WERI-Rb-1 (cell line): ENCODE results near the gene GRIK4.

ENCODE experiments used
- DNase-seq: peaks from one replicate; pipeline ENCODE4 v3.0.0-alpha.2; 2020
- H3K27ac ChIP-seq: fragments of 250-450 bp; sonication (Bioruptor Pico); 2 replicates; pipeline ENCODE4 v1.5.1; 2020; ENCODE audit warnings: mild to moderate bottlenecking, moderate library complexity
- H3K27me3 ChIP-seq: fragments of 250-450 bp; sonication (Bioruptor Pico); 2 replicates; pipeline ENCODE4 v1.5.1; 2021; ENCODE audit warnings: mild to moderate bottlenecking, low read depth, moderate library complexity; ENCODE audit not compliant: insufficient read depth, severe bottlenecking
- H3K36me3 ChIP-seq: fragments of 250-450 bp; sonication (Bioruptor Pico); 2 replicates; pipeline ENCODE4 v1.5.1; 2020; ENCODE audit warnings: mild to moderate bottlenecking, moderate library complexity
- H3K4me3 ChIP-seq: 2 replicates; pipeline ENCODE4 v1.5.1; 2011; ENCODE audit warnings: low read depth, mild to moderate bottlenecking, control low read depth, low read length
- H3K9me3 ChIP-seq: fragments of 250-450 bp; sonication (Bioruptor Pico); 2 replicates; pipeline ENCODE4 v1.5.1; 2021; ENCODE audit warnings: mild to moderate bottlenecking, moderate library complexity; ENCODE audit not compliant: severe bottlenecking
- TF ChIP-seq, protein P1 (sequence below): IDR thresholded peaks from 2 replicates; pipeline ENCODE4 v1.5.1; 2011; ENCODE audit warnings: low read depth, mild to moderate bottlenecking, control low read depth, inconsistent platforms, low read length

Gene GRIK4

DNA sequence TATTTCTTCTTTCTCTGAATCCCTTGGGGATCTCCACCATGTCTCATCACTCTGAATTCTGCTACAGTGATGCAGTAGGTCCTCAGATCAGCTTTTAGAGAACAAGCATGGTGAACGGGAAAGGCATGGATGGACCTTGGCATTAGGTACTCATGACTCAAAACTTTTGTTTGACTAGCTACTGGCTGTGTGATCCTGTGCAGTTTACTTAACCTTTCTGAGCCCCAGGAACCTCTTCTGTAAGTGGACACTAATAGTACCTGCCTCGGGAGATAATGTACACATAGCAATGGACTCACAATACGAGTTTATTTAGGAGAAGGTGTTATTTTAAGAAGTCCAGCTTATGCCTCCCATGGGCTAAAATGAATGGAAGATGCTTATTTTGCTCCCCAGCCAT lies 327.7 kb downstream of the GRIK4 start:
- H3K27me3 ChIP-seq: no peaks in the 10 kb centered on the region
- no peak overlapping the region for H3K4me3 ChIP-seq
- TF ChIP-seq, protein P1, sequence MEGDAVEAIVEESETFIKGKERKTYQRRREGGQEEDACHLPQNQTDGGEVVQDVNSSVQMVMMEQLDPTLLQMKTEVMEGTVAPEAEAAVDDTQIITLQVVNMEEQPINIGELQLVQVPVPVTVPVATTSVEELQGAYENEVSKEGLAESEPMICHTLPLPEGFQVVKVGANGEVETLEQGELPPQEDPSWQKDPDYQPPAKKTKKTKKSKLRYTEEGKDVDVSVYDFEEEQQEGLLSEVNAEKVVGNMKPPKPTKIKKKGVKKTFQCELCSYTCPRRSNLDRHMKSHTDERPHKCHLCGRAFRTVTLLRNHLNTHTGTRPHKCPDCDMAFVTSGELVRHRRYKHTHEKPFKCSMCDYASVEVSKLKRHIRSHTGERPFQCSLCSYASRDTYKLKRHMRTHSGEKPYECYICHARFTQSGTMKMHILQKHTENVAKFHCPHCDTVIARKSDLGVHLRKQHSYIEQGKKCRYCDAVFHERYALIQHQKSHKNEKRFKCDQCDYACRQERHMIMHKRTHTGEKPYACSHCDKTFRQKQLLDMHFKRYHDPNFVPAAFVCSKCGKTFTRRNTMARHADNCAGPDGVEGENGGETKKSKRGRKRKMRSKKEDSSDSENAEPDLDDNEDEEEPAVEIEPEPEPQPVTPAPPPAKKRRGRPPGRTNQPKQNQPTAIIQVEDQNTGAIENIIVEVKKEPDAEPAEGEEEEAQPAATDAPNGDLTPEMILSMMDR: no peak
- H3K27ac ChIP-seq: no peak overlapping the region
- H3K36me3 ChIP-seq: no peaks in the 10 kb centered on the region
- no peak for DNase-seq
- H3K9me3 ChIP-seq: no peaks in the 10 kb centered on the region

DNA sequence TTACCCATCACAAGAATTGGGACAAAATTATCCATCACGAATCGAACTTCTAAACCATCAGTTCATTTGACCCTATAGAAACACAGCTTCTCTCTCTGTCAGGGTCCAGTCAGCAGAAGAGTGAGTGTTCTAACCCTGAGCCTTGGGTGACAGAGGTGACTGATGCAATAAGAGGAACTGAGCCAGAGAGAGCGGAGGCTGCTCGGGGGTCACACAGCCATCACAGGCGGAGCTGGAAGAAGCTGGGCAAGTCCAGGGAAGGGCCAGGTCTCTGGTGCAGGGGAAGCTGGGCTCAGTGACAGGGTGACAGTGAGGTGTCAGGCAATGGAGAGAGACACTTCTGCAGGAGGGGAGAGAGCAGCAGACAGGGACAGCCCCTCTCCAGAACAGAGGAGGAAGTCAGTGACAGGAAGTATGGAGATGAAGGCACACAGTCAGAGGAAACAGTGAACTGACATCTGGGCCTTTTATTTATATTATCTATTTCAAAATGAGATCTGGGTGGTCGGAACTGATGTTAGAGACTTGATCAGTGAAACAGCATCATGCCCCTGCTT lies 328.4 kb downstream of the GRIK4 start:
- H3K36me3 ChIP-seq: no peaks in the 10 kb centered on the region
- no peaks in the 10 kb centered on the region for H3K9me3 ChIP-seq
- no peak overlapping the region for H3K4me3 ChIP-seq
- no peak overlapping the region for H3K27ac ChIP-seq
- DNase-seq: no peak
- TF ChIP-seq, protein P1: no peak
- no peaks in the 10 kb centered on the region for H3K27me3 ChIP-seq

GRCh38 chr11:120840661-120841060 lies 329.1 kb downstream of the GRIK4 start:
- H3K27me3 ChIP-seq: no peaks in the 10 kb centered on the region
- H3K9me3 ChIP-seq: no peaks in the 10 kb centered on the region
- no peak overlapping the region for H3K4me3 ChIP-seq
- H3K36me3 ChIP-seq: no peaks in the 10 kb centered on the region
- H3K27ac ChIP-seq: no peak overlapping the region
- DNase-seq: no peak
- TF ChIP-seq, protein P1: no peak

- no peak overlapping the region for H3K27ac ChIP-seq
- DNase-seq: no peak
- no peaks in the 10 kb centered on the region for H3K36me3 ChIP-seq
- TF ChIP-seq, protein P1: no peak
- no peaks in the 10 kb centered on the region for H3K27me3 ChIP-seq
- no peaks in the 10 kb centered on the region for H3K9me3 ChIP-seq
- no peak overlapping the region for H3K4me3 ChIP-seq
These were observed 329.5 kb downstream of the GRIK4 start for GRCh38 chr11:120841074-120841473.

- H3K27ac ChIP-seq: no peak overlapping the region; the same call in 1 of the 2 replicates
- no peak overlapping the region for H3K4me3 ChIP-seq
- H3K27me3 ChIP-seq: no peaks in the 10 kb centered on the region
- H3K9me3 ChIP-seq: no peaks in the 10 kb centered on the region
- H3K36me3 ChIP-seq: no peaks in the 10 kb centered on the region
- TF ChIP-seq, protein P1: no peak
- DNase-seq: no peak
These were observed 330.6 kb downstream of the GRIK4 start for GRCh38 chr11:120842195-120842594.

GRCh38 chr11:120853435-120853834 lies 341.9 kb downstream of the GRIK4 start:
- Histone ChIP-seq H3K36me3 (no peaks in the 10 kb centered on the region), H3K27me3 (no peaks in the 10 kb centered on the region), H3K9me3 (no peaks in the 10 kb centered on the region), H3K4me3 (no peak overlapping the region), H3K27ac (no peak overlapping the region)
- no peak for DNase-seq
- TF ChIP-seq, protein P1: no peak
